HG03060 (cell line): ENCODE data around the gene NCOA5.
"Not testable (repeated sequence)": the region's sequence is repeated elsewhere in the genome, so short reads cannot be mapped to it uniquely, and the experiment has no call there.

Experiments
- ATAC-seq: cut with Tn5 transposase; IDR thresholded peaks from one replicate; pipeline ENCODE4 v1.9.1; 2021; ENCODE audit warnings: low read depth, moderate number of reproducible peaks; ENCODE audit not compliant: unreplicated experiment

The NCOA5 gene

DNA sequence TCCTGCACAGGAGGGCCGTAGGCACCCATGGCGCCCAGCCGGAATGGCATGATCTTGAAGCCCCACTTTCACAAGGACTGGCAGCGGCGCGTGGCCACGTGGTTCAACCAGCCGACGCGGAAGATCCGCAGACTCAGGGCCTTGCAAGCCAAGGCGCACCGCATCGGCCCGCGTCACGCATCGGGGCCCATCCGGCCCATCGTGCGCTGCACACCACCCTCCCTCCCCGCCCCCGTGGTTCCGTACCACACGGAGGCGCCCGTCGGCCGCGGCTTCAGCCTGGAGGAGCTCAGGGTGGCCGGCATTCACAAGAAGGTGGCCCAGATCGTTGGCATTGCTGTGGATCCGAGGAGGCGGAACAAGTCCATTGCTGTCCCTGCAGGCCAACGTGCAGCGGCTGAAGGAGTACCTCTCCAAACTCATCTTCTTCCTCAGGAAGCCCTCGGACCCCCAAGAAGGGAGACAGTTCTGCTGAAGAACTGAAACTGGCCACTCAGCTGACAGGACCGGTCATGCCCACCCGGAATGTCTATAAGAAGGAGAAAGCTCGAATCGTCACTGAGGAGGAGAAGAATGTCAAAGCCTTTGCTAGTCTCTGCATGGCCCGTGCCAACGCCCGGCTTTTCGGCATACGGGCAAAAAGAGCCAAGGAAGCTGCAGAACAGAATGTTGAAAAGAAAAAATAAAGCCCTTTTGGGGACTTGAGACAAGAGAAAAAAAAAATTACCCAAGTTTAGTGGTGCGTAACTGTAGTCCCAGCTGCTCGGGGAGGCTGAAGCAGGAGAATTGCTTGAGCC, 9.9 kb upstream of the NCOA5 start:
- no peak for ATAC-seq

DNA sequence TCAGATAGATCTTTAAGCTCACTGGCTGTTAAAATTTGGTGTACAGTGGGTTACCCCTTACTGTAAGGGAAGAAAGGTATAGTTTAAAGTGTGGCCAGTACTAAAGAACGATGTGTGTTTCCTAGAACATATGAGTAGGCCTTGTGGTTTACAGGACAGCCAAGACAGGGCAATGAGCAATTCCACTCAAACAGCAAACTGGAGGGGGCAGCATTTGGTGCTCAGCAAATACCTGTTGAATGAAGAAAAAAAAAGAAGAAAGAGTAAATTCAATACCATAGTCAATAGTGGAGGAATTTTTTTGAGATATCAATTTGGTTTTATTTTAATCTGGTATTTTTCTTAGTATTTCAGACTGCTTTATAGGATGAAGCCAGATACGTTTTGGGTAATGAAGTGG, 3.8 kb upstream of the NCOA5 start:
- no peak for ATAC-seq

DNA sequence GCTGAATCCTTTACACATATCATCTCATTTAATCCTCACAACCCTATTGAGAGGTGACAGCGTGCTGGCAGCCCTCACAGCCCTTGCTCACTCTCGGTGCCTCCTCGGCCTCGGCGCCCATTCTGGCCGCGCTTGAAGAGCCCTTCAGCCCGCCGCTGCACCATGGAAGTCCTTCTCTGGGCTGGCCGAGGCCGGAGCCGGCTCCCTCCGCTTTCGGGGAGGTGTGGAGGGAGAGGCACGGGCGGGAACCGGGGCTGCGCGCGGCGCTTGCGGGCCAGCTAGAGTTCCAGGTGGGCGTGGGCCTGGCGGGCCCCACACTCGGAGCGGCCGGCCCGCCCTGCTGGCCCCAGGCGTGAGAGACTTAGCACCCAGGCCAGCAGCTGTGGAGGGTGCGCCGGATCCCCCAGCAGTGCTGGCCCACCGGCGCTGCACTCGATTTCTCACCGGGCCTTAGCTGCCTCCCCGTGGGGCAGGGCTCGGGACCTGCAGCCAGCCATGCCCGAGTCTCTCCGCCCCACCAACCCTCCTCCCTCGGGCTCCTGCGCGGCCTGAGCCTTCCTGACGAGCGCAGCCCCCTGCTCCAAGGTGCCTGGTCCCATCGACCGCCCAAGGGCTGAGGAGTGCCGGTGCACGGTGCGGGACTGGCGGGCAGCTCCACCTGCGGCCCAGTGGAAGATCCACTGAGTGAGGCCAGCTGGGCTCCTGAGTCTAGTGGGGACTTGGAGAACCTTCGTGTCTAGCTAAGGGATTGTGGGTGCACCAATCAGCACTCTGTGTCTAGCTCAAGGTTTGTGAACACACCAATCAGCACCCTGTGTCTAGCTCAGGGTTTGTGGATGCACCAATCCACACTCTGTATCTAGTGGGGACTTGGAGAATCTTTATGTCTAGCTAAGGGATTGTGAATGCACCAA, 2.1 kb upstream of the NCOA5 start:
- not testable (repeated sequence) for ATAC-seq

DNA sequence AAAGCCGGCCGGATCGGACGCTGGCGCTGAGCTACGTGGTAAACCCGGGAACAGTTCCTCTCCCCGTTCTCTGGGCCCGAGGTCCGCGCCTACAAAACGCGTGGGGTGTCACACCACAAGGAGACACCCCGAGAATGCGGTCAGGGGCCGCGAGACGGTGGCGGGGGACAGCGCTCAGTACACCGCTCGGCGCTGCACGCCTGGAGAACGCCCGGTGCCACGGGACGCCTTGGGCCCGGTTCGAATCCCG, 670 bp downstream of the NCOA5 start:
- ATAC-seq: peak; percentile 13

DNA sequence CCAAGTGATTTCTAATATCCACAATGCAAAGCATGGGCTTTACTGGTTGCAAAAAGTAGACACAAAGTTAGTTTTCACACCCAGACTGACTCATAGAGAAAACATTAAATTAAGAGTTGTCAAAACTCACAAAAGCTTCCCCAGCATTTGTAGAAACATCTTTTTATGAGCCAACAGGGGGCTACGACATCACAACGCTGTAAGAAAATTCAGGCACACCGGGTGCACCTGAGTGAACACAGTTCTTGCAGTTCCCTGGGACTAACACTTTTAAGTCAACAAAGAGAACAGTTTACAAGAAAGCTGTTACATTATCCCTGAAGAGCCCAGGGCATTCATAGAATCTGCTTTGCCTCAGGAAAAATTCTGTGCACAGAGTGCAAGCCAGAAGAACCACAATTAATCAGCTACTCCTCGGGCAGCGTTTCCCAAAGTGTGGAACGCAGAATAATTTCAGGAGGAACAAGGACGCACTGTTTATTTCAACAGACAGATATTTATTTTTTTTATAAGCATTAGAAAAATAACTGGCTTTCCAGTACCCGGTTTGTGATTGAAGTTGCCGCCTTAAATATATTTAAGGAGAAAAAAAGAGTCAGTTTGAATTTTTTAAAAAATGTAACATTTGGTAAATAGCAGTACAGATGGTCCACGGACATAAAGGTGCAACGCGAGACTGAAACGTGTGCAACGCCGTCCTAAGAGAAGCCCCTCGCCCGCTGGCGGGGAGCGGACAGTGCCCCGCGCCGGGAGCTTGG, 1.2 kb downstream of the NCOA5 start:
- ATAC-seq: no peak

DNA sequence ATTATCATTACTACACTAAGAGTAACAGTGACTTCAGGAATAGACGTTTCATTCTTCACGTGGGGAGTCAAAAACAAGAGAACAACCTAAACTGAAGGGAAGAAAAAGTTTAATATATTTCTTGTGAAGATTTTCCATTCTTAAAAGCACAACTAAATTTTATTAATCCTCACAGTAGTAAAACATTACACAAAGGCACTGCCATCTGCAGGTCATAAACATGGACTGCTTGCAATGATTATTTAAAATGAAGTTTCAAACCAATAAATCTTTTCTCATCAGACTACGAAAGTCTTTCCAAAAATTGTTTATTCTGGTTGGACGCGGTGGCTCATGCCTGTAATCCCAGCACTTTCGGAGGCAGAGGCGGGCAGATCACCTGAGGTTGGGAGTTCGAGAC, 2.6 kb downstream of the NCOA5 start:
- ATAC-seq: no peak

DNA sequence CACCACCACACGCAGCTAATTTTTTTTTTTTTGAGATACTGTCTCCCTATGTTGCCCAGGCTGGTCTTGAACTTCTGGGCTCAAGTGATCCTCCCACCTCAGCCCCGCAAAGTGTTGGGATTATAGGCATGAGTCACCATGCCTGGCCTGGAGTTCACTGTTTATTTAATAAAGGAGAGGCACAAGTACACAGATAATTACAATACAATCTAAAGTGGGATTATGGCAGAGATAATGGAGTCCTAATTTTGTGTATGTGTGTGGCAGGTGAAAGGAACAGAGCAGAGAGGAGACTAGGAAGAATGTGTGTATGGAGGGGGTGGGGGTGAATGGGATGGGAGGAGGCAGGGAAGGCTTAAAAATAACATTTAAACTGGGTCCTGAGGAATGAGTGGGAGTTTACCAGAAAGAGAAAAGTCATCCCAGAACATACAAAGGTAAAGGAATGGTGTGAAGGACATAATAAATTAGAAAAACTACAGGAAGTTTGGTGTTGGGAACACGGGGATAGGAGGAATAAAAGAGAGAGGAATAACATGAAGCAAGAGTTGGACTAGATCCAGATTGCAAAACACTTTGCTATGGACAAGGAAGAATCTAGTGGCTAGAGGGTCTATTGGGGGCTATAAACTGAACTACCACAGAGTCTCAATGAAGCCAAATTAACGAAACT, 4.4 kb downstream of the NCOA5 start:
- no peak for ATAC-seq

DNA sequence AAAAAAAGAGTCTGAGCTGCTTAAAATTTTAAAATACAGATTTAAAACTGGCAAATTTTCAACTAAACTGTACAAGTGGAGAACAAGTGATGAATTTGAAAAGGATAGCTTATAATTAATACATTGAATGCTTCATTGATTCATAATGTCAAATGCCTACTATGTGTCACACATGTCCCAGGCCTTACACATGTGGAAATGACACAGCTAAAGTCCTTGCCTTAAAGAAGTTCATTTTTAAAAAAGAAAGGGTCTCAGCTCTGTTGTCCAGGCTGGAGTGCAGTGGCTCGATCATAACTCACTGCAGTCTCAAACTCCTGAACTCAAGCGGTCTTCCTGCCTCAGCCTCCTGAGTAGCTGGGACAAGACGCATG, 5.0 kb downstream of the NCOA5 start:
- no peak for ATAC-seq

DNA sequence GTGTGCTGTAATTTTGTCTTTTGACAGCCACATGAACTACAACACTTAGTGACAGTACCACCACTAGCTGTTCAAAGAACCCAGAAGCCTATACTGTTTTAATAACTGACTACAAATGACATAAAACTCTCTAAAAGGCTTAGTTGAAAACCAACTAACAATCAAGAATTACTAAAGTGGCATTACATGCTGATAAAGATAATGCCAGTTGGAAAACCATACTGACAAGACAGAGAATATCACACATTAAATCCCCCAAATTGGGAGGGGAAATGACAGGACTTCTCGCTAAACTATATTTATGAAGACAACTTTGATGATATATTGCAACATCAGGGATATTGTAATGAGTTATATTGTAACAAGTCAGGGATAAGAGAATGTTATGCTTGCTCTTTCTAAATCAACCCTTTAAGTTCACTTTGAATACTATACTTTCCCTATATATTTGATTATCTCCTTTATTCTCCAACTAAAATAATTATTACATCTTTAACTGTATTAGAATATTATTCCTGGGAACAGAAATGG, 6.2 kb downstream of the NCOA5 start:
- ATAC-seq: no peak

DNA sequence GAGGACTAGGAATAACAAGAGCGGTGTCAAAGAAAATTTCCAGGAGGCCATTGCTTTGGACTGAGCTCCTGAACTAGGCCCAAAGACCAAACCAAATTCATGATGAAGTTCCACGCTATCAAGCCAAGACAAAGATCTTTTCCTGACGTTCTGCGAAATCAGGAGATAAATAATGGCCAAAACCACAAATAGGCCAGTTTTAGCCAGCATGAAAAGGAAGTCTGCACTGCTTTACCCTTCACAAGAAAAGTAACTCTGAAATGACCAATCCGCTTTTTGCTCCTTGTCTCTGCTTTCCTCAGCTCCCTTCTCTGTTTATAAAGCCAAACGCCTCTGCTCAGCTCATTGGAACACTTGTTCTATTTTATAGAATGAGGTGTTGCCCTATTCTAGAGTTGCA, 6.7 kb downstream of the NCOA5 start:
- ATAC-seq: no peak

DNA sequence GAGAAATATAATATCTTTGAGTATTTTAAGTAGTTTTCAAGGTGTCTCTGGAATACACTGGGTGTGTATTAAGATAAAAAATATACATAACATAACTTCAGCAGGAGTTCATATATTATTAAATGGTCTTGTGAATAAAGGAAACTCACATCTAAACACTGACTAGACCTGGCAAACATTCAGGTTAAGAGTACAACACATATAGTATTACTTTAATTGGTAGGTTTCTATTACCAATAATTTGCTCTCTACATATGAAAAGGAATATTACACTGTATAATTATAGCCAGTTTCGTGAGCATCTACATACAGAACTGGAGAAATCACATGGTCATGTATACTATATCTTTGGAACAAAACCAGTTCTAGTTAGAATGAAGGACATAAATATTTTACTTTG, 8.7 kb downstream of the NCOA5 start:
- ATAC-seq: no peak

DNA sequence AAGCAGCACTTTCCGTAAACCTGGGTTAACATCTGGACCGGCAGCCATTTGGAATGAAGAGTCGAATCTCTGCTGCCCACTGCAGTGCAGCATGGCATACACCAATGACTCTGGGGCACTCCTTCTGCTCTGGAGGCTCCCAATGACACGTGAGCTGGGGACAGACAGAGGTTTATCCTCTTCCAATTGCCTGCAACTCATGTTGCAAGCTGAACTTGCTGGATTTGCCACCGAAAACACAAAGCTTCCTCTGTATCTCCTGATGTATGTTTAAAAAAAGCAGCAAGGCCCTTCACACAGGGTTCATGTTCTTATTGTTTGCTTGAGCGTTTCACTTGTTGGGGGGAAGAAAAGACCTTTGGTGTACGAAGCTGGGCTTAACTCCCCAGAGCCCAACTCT, 10.8 kb downstream of the NCOA5 start:
- no peak for ATAC-seq

DNA sequence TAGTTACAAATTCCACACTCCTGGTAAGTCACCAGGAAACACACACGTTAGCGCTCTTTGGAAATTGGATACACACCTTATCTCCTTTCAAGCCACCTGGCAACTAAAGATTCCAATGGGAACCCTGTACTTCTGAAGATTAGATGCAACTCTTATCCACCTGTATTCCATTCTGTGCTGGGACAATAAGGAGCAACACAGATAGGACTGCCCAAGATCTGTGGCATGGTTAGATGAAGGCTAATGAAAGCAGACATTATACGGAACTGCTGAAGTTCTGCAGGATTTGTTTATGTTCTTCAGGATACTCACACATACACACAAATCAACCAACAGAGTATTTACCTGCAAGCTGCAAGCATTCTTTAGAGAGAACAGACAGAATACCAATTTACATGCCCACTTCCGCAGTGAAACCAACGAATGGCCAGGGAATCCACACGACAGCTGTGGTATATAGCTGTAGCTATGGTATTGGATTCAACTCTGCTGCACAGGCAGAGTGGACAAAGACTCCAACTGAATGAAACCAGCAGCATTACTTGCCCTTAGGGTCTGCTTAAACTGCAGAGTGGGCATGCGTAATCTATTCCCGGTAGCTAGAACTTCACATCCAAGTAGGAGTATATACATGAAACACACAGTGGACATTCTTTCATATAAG, 12.0 kb downstream of the NCOA5 start:
- ATAC-seq: no peak

DNA sequence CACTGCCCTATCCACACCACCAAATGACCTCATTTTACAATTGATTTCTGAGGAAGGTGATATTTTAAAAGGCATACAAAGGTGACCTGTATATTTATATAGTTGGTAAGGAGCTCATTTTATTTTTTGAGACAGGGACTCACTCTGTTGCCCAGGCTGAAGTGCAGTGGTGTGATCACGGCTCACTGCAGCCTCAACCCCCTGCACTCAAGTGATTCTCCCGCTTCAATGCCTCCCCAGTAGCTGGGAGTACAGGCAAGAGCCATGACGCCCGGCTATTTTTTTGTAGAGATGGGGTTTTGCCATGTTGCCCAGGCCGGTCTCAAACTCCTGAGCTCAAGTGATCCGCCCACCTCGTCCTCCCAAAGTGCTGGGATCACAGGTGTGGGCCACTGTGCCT, 13.0 kb downstream of the NCOA5 start:
- no peak for ATAC-seq

DNA sequence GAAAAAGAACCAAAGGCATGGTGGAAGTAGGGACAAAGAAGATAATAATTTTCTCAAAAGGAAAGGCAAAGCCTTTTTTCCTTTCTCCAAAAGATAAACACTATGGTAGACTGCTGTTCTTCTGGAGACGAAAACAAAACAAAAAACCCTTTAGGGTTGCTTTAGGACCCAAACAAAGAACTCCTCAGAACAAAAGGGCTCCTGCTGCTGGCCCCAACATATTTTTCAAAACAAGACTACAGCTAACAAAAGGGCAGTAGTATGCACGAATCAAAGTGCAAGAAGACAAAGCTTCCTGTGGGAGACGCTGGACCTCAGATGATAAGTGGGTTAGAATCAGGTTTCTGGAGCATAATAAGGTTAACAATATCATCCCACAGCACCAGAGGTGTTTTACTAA, 15.8 kb downstream of the NCOA5 start:
- no peak for ATAC-seq

DNA sequence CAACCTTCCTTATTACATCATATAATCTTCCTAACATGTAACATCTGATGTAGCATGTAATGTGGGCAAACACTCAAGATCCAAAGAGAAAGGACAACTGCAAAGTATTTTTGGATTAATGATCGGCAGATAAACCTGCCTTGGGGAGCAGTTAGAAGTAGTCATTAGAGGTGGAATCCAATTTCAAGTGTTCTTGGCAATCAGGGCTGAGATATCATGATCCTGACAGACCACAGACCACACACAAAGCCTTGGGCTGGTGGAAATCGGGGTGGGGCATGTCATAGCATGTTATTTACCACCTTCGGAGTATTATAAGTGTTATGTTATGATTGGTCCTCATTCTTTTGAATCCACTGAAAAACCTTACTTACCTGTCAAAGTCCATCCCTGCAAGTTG, 16.3 kb downstream of the NCOA5 start:
- no peak for ATAC-seq

DNA sequence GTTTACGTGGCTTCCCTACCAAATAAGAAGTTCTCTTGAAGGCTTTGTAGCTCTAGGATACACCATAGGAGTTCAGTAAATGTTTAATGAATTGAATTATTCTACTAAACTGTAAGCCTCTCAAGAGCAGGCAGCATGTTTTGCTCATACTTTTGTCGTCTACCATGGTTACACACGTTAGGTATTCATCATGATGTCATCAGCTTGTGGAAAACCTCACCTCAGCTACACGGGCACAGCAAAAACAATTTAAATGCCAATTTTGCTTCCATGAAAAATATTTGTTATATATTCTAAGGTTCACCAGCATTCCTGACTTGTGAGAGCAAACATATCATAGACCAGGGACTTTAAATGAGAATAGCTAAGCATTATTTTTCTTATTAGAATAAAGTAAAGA, 16.7 kb downstream of the NCOA5 start:
- no peak for ATAC-seq

DNA sequence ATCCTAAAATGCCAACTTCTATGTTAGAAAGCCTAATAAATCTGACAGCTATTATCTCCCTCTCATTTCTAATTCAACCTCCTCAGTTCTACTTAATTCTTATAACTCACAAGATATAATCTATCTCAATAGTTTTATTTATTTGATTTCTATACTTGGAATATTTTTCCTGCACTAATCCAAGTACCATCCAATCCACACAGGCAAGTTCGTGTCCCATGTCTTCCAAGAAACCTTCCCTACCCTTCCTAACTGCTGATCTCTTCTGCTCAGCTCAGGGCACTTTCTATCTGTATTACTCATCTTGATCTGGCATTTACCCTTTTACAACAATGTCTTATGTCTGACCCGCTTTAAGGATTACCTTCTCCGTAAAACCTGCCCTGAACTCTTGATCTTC, 18.2 kb downstream of the NCOA5 start:
- ATAC-seq: no peak

DNA sequence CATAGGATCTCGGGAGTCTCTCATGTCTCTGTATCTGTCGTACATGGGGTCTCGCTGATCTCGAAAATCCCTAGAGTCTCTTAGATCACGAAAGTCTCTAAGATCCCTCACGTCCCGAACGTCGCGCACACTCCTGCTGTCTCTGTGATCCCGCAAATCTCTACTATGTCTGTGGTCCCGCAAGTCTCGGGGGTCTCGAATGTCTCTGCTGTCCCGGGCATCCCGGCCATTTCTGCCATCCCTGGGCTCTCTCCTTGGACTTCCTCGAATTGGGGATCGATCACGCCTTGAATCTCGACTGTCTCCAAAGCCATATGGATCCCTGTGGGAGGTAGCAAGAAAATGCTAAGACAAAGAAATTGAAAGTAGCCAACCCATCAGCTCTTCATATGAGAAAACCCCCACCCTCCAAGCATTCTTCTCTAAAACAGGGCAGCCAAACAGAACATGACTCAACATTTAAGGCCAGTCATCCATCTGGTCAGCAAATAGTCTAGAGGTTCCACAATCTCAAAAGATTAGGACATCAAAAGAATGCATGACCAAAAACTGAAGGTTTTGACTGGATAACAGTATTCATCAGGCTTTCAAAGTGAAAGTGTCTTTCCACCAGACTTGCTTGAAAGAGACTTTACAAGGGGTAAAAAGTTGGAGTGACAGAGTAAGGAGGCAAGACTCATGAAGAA, 19.4 kb downstream of the NCOA5 start:
- ATAC-seq: no peak

DNA sequence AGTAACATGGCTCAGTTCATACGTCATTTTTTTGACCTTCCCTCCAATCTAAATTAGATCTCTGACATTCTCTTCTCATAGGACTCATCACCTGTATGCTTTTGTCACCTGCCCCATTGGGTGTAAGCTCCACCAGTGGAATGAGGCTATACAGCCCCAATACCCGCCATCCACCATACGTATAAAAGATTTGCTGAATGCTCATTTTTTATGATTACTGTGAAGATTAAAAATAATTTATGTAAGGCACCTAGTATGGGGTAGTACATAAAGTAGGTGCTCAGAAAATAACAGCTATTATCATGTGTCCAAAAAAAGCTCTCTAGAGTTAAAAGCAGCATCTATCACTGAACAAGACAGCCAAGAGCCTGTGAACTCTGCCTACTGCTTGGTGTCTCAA, 24.1 kb downstream of the NCOA5 start:
- no peak for ATAC-seq
